Measurements from ENCODE around the gene APCDD1.
A peak's percentile ranks its signal among the peaks of the same experiment; 100 is the strongest.
"Not testable (repeated sequence)": the region's sequence is repeated elsewhere in the genome, so short reads cannot be mapped to it uniquely, and the experiment has no call there.

The APCDD1 gene

GRCh38 chr18:10464161-10464648 is 9.8 kb downstream of the APCDD1 start:
- not testable (repeated sequence) for DNase-seq

GRCh38 chr18:10465174-10465939 is 10.9 kb downstream of the APCDD1 start:
- no peak for DNase-seq

- no peak for DNase-seq
Measured at GRCh38 chr18:10470429-10470828, 16.0 kb downstream of the APCDD1 start.

GRCh38 chr18:10471574-10471973 is 17.1 kb downstream of the APCDD1 start:
- no peak for DNase-seq

- DNase-seq: no peak
Measured at GRCh38 chr18:10473132-10473531, 18.7 kb downstream of the APCDD1 start.

GRCh38 chr18:10474309-10474708 is 19.9 kb downstream of the APCDD1 start:
- DNase-seq: no peak

- no peak for DNase-seq
Measured at GRCh38 chr18:10475276-10475653, 20.8 kb downstream of the APCDD1 start.

GRCh38 chr18:10475654-10476291 is 21.3 kb downstream of the APCDD1 start:
- DNase-seq: no peak

GRCh38 chr18:10476338-10476791 is 21.9 kb downstream of the APCDD1 start:
- DNase-seq: no peak

- no peak for DNase-seq
Measured at GRCh38 chr18:10477121-10477862, 22.9 kb downstream of the APCDD1 start.

GRCh38 chr18:10477863-10478260 is 23.4 kb downstream of the APCDD1 start:
- DNase-seq: no peak

- DNase-seq: no peak
Measured at GRCh38 chr18:10481831-10482230, 27.4 kb downstream of the APCDD1 start.

GRCh38 chr18:10482363-10482984 is 28.0 kb downstream of the APCDD1 start:
- no peak for DNase-seq

GRCh38 chr18:10482985-10483949 is 28.8 kb downstream of the APCDD1 start:
- no peak for DNase-seq

- DNase-seq: no peak
Measured at GRCh38 chr18:10485475-10485874, 31.0 kb downstream of the APCDD1 start.

GRCh38 chr18:10486362-10486761 is 31.9 kb downstream of the APCDD1 start:
- DNase-seq: no peak

- DNase-seq: no peak
Measured at GRCh38 chr18:10487154-10487553, 32.7 kb downstream of the APCDD1 start.

GRCh38 chr18:10488017-10488416 is 33.6 kb downstream of the APCDD1 start:
- DNase-seq: no peak

GRCh38 chr18:10490401-10491165 is 36.1 kb downstream of the APCDD1 start:
- DNase-seq: peak; percentile 56

GRCh38 chr18:10495936-10496335 is 41.5 kb downstream of the APCDD1 start:
- DNase-seq: no peak

GRCh38 chr18:10497206-10497749 is 42.8 kb downstream of the APCDD1 start:
- DNase-seq: no peak

All from stimulated activated CD4-positive, alpha-beta T cell treated with anti-CD3 and anti-CD28 coated beads, Interleukin-4, amount 100 ng/mL, for 1 hour (primary cell).